Duodenal mucosa (tissue), 2 donors: ENCODE data around the gene DYNC1LI1.

Experiments used
- H3K27ac ChIP-seq: one replicate; pipeline ENCODE4 v1.7.0; 2013; ENCODE audit warnings: low read depth, low read length
- H3K27me3 ChIP-seq, 2 donors: one replicate each; pipeline ENCODE4 v1.7.0; 2013; ENCODE audit warnings: low read length in 2 of 2, control low read depth in 1 of 2; ENCODE audit not compliant: insufficient read depth in 2 of 2, control insufficient read depth in 1 of 2
- H3K36me3 ChIP-seq, 2 donors: one replicate each; pipeline ENCODE4 v1.7.0; 2013; ENCODE audit warnings: low read length in 2 of 2, control low read depth in 1 of 2; ENCODE audit not compliant: insufficient read depth in 2 of 2, control insufficient read depth in 1 of 2
- H3K4me1 ChIP-seq, 2 donors: one replicate each; pipeline ENCODE4 v1.7.0; 2013; ENCODE audit warnings: low read length in 2 of 2, control low read depth in 1 of 2; ENCODE audit not compliant: insufficient read depth in 2 of 2, control insufficient read depth in 1 of 2
- H3K4me3 ChIP-seq, 2 donors: one replicate each; pipeline ENCODE4 v1.7.0; 2013; ENCODE audit warnings: low read length in 2 of 2, low read depth in 1 of 2
- H3K9ac ChIP-seq, 2 donors: one replicate each; pipeline ENCODE4 v1.7.0; 2013; ENCODE audit warnings: low read length in 2 of 2, low read depth in 1 of 2
- H3K9me3 ChIP-seq, 2 donors: one replicate each; pipeline ENCODE4 v1.7.0; 2013; ENCODE audit warnings: low read length in 2 of 2, control low read depth in 1 of 2; ENCODE audit not compliant: control insufficient read depth in 1 of 2

DYNC1LI1 gene

DNA sequence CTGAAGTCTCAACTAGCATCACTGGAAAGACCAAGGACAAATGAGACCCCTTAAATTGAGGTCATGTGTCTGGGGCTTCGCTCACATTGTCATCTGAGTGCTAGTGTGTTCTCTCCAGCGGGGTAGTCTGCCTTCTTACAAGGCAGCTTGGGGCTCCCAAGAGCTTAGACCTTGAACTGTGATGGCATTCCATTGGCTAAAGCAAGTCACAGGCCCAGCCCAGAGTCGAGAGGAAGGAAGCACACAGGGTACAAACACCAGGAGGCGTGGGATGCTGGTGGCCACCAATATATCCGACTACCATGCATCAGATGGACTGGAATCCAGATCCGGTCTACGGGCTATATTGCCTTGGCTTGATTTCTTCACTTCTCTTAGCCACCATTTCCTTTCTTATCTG, 31.5 kb upstream of the DYNC1LI1 start:
- no peak overlapping the region for H3K4me3 ChIP-seq
- peaks cover 5 to 22% of the 10 kb centered on the region in 2 donors for H3K4me1 ChIP-seq
- no peak overlapping the region for H3K27ac ChIP-seq

DNA sequence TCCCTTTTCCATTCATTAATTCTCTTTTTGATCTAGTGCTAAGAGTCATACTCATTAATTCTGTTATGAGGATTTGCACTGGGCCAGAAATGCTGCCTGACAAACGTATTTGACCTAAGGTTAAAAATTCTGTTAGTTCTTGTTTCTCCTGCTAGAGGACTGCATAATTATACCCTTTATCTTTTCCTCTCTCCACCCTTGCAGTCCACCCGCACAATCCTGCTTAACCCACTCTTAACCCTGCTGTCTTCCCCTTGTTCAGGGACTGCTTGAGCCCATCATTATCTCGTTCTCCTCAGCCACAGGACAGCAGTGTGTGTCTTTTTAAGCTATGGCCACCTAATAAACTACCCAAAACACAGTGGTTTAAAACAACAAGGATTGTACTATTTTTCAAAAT, 31.1 kb upstream of the DYNC1LI1 start:
- H3K27ac ChIP-seq, result no peak overlapping the region
- no peaks in the 10 kb centered on the region for H3K9me3 ChIP-seq
- H3K4me1 ChIP-seq, result peaks cover 5 to 25% of the 10 kb centered on the region in 2 donors
- no peaks in the 10 kb centered on the region for H3K36me3 ChIP-seq
- H3K4me3 ChIP-seq, result no peak overlapping the region
- H3K9ac ChIP-seq, result no peak overlapping the region
- no peaks in the 10 kb centered on the region for H3K27me3 ChIP-seq

More for the DNA sequence above, 31.5 kb upstream of the DYNC1LI1 start:
- no peaks in the 10 kb centered on the region for H3K27me3 ChIP-seq
- H3K9ac ChIP-seq, result no peak overlapping the region
- H3K9me3 ChIP-seq, result no peaks in the 10 kb centered on the region
- no peaks in the 10 kb centered on the region for H3K36me3 ChIP-seq

DNA sequence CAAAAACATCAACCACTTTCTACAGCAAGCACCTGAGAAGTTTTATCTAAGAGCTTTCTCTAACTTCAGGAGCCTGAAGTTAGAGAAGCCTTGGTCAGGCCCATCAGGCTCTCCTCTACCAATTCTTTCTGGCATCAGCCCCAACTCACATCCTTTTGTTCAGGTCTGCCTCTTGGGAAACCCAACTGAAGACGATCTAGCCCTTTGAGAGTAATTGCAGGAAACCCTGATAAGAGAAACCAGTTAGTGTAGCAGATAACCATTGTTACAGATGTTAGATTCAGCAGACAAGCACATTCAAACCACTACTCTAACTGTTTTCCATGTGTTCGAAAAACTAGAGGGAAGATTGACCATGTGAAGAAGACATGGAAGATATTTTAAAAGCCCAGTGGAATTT, 27.0 kb upstream of the DYNC1LI1 start:
- Histone ChIP-seq H3K27ac (no peak overlapping the region), H3K27me3 (no peaks in the 10 kb centered on the region)

DNA sequence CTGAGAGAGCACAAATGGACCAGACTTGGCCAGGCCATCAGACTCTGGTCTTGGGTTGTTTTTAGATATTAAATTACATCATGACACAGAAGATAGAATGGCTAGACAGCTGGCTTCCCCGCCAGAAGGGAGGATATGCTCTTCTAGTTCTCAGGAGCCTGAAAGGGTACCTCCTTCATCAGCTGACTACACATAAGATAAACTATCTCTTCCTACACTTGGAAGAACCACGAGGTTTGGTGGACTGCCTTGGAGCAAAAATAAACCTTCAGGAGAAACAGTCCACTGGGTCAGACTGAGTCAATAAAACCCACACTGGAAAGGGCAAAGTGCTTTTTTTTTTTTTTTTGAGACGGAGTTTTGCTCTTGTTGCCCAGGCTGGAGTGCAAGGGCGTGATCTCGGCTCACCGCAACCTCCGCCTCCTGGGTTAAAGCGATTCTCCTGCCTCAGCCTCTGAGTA, 26.3 kb upstream of the DYNC1LI1 start:
- H3K27me3 ChIP-seq, result no peaks in the 10 kb centered on the region
- no peaks in the 10 kb centered on the region for H3K36me3 ChIP-seq
- H3K27ac ChIP-seq, result no peak overlapping the region
- H3K4me1 ChIP-seq, result peaks cover 0 to 14% of the 10 kb centered on the region in 2 donors
- H3K9ac ChIP-seq, result no peak overlapping the region
- no peaks in the 10 kb centered on the region for H3K9me3 ChIP-seq
- no peak overlapping the region for H3K4me3 ChIP-seq

More for the DNA sequence above, 27.0 kb upstream of the DYNC1LI1 start:
- peaks cover 0 to 19% of the 10 kb centered on the region in 2 donors for H3K4me1 ChIP-seq
- H3K9ac ChIP-seq, result no peak overlapping the region
- H3K4me3 ChIP-seq, result no peak overlapping the region
- no peaks in the 10 kb centered on the region for H3K36me3 ChIP-seq
- no peaks in the 10 kb centered on the region for H3K9me3 ChIP-seq

DNA sequence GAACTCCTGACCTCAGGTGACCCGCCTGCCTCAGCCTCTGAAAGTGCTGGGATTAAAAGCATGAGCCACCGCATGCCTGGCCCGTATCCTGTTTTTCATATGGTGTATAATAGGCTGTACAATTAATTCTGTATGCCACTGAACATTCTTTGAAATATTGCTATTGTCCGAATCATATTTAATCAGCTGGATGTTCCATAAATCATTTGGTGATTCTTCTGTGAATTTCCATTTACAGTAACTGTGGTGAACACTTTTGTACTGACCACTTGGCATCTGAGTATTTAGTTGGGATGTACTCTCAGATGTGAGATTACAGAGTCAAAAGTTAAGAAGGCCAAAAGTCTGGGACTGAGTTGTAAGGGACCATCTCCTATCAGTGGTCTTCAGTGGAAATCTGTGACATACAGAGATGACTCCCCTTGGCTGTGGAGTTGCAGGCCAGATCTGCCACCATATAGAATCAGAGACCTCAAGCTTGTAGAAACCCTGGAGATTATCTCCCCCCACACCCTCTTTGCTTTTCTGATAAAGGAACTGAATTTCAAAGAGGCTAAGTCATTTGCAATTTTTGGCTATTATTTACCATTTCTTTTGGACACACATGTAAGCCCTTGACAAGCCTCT, 25.7 kb upstream of the DYNC1LI1 start:
- Histone ChIP-seq H3K27me3 (no peaks in the 10 kb centered on the region), H3K4me3 (no peak overlapping the region), H3K9me3 (no peaks in the 10 kb centered on the region), H3K4me1 (peaks cover 0 to 14% of the 10 kb centered on the region in 2 donors), H3K9ac (no peak overlapping the region), H3K36me3 (no peaks in the 10 kb centered on the region), H3K27ac (no peak overlapping the region)

DNA sequence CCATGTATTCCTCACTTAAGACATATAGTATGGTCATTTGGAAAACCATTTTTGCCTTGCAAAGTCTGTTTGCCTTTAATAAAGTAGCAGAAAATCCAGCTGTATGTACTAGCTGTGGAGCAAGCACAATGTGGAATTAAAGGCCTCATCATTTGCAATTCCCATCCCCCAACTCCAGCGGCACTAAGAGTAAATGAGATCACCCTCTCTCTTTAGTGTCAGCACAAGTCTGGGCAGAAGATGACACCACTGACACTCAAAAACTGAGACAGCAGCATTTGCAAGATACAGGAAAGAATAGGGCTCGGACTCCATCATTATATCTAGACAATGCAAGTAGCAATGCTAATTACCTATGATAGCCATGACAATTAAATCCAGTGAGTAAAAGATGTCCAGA, 24.7 kb upstream of the DYNC1LI1 start:
- H3K27me3 ChIP-seq, result no peaks in the 10 kb centered on the region

DNA sequence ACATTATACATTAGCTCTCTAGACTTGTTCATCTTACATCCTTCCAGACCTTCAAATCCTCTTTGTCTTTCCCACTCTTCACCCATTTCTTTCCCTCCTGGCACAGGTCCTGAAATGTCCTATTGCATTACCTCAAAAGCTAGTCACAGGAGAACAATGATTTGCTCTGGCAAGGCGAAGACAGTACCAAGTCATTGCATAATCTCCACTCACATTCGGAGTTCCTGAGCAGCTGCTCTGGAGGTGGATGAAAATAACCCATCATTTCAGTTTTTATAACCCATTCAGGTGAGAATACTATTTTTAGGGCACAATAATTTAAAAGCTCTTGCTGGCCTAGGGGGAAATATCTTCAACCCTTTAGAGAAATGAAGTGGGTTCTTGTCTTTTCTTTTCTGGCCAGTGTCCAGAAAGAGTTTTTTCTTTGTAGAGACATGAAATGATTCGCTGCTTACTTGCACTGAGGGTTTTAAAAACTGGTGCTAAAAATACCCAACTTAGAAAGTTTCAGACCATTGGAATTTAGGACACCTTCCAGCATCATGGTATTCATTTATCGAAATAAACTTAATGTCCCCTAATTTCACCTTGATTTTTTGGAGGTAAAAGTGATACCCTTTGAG, 23.4 kb upstream of the DYNC1LI1 start:
- Histone ChIP-seq H3K9ac (no peak overlapping the region), H3K4me3 (no peak overlapping the region), H3K27me3 (no peaks in the 10 kb centered on the region), H3K27ac (no peak overlapping the region), H3K4me1 (peaks cover 0 to 14% of the 10 kb centered on the region in 2 donors), H3K9me3 (no peaks in the 10 kb centered on the region), H3K36me3 (no peaks in the 10 kb centered on the region)

More for the DNA sequence above, 24.7 kb upstream of the DYNC1LI1 start:
- Histone ChIP-seq H3K27ac (no peak overlapping the region), H3K4me3 (no peak overlapping the region), H3K9me3 (no peaks in the 10 kb centered on the region), H3K36me3 (no peaks in the 10 kb centered on the region), H3K9ac (no peak overlapping the region), H3K4me1 (peaks cover 0 to 14% of the 10 kb centered on the region in 2 donors)

DNA sequence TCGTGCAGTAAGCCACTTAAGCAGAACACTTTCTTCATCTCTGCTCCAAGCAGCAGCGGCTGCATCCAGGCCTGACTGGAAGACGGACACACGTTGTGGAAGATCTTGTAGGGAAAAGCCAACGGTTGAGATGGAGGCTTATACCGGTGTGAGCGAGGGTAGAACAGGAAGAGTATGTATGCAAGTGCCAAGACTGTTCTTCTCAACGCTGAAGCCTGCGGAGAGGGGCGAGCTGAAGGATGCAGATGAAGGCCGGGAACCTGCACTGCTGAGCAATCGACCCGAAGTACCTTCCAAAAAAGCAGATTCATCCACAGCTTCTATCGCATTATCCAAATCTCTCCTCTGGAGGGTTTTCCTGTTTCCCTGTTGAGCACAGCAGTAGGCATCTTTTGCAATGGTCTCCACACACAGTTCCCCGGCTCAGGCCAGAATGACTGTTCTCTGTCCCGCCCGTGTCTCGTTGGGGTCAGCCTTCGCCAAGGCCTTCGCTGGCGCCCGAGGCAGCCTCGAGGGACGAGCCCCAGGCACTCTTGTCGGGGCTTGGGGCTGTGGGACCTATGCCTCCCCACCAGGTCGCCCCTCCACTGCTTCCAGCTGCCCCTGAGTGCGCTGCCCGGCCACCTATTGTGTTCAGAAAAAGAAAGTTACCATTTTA, 22.2 kb upstream of the DYNC1LI1 start:
- H3K27ac ChIP-seq, result no peak overlapping the region
- H3K27me3 ChIP-seq, result no peaks in the 10 kb centered on the region
- H3K4me1 ChIP-seq, result peaks cover 0 to 13% of the 10 kb centered on the region in 2 donors
- H3K9ac ChIP-seq, result no peak overlapping the region
- no peaks in the 10 kb centered on the region for H3K9me3 ChIP-seq
- no peaks in the 10 kb centered on the region for H3K36me3 ChIP-seq
- no peak overlapping the region for H3K4me3 ChIP-seq

DNA sequence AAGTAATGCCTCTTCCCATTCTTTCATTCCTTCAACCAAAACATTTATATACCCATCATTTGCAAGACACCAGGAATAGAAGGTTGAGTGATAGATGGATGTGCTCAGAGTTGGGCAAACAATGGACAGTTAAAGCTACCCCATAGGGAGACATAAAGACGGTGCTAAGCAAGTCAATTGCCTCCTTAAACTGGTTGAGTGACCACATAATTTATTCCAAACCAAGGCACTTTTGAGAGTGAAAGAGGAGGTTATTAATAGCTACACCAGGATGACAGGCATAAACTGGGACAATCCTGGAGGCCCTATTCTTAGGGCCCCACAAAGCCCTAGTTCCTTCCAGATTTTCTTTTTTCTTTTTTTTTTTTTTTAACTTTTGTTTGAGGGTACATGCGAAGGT, 21.4 kb upstream of the DYNC1LI1 start:
- Histone ChIP-seq H3K36me3 (no peaks in the 10 kb centered on the region), H3K27ac (no peak overlapping the region), H3K27me3 (no peaks in the 10 kb centered on the region), H3K9me3 (no peaks in the 10 kb centered on the region), H3K4me3 (no peak overlapping the region), H3K9ac (no peak overlapping the region), H3K4me1 (peaks cover 0 to 6% of the 10 kb centered on the region in 2 donors)

DNA sequence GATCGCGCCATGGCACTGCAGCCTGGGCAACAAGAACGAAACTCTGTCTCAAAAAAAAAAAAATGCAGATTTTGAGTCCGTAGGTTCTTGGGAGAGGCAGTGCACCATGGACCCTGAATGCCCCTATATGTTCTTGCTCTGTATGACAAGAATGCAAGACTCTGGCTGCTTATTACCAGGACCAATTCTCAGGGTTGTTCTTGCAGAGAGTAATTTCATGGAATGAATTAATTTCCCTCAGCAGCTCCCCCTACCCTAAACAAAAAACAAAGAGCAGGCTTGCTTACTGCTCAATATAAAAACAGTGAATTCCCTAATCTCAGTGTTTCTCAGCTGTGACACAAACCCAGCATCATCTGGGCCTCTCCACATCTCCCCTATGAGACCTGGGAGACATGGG, 20.5 kb upstream of the DYNC1LI1 start:
- Histone ChIP-seq H3K9me3 (no peaks in the 10 kb centered on the region), H3K27me3 (no peaks in the 10 kb centered on the region), H3K4me3 (no peak overlapping the region), H3K36me3 (no peaks in the 10 kb centered on the region), H3K27ac (no peak overlapping the region), H3K9ac (no peak overlapping the region), H3K4me1 (no peaks in the 10 kb centered on the region)
